PC-3 (cell line): ENCODE results near the gene TMEM250. TPM values are rescaled to one million over a fixed set of nuclear protein-coding genes. Genes with fewer than 3 reads are reported as not detected.

Source experiments
- ATAC-seq: fragments of 200-7000 bp; cut with Tn5 transposase; 2 replicates; pipeline ENCODE4 v1.9.1; 2020; ENCODE audit warnings: mild to moderate bottlenecking, moderate library complexity
- BruUV-seq: library from RNA; stranded (reverse); fragments of 400-500 nt; replicated peaks from 2 replicates; lab custom pipeline; 2021; lab: Mats Ljungman, UMichigan
- CTCF ChIA-PET: fragments of 300-600 bp; sonication (Branson Sonifier 250); formaldehyde crosslinking; loops from one replicate; lab custom pipeline; 2022; ENCODE audit warnings: antibody characterized with exemption; lab: Charles Lee
- POLR2A ChIA-PET: fragments of 300-600 bp; sonication (Branson Sonifier 250); formaldehyde crosslinking; loops from one replicate; lab custom pipeline; 2022; ENCODE audit warnings: antibody characterized with exemption; ENCODE audit not compliant: unreplicated experiment; lab: Charles Lee
- DNase-seq: peaks from one replicate; pipeline ENCODE4 v3.0.0-alpha.2; 2015
- H2AFZ ChIP-seq: fragments of 300-600 bp; sonication (generic); 2 replicates; pipeline ENCODE4 v1.6.0; 2016; ENCODE audit warnings: antibody characterized with exemption, low read length
- H3F3A ChIP-seq: fragments of 300-600 bp; sonication (generic); one replicate; pipeline ENCODE4 v1.6.0; 2017; ENCODE audit warnings: antibody characterized with exemption, low read length, control low read depth, mild to moderate bottlenecking; ENCODE audit not compliant: unreplicated experiment
- H3K27ac ChIP-seq: fragments of 300-600 bp; sonication (generic); 2 replicates; pipeline ENCODE4 v1.5.1; 2016; ENCODE audit warnings: mild to moderate bottlenecking, low read length
- H3K27me3 ChIP-seq: fragments of 300-600 bp; sonication (generic); 2 replicates; pipeline ENCODE4 v1.6.1; 2016; ENCODE audit warnings: low read length, mixed read lengths
- H3K36me3 ChIP-seq: fragments of 300-600 bp; sonication (generic); 2 replicates; pipeline ENCODE4 v1.6.1; 2016; ENCODE audit warnings: low read depth, mixed run types, low read length, mixed read lengths
- H3K4me1 ChIP-seq: fragments of 300-600 bp; sonication (generic); 2 replicates; pipeline ENCODE4 v1.5.1; 2016; ENCODE audit warnings: low read length; ENCODE audit not compliant: insufficient read depth
- H3K4me2 ChIP-seq: fragments of 300-600 bp; sonication (generic); 2 replicates; pipeline ENCODE4 v1.6.0; 2016; ENCODE audit warnings: low read length
- H3K4me3 ChIP-seq: fragments of 300-600 bp; sonication (generic); 2 replicates; pipeline ENCODE4 v1.5.1; 2016; ENCODE audit warnings: mild to moderate bottlenecking, low read length, mixed read lengths
- H3K79me2 ChIP-seq: fragments of 300-600 bp; sonication (generic); 2 replicates; pipeline ENCODE4 v1.6.1; 2017; ENCODE audit warnings: low read length, mixed read lengths
- H3K9ac ChIP-seq: fragments of 300-600 bp; sonication (generic); 2 replicates; pipeline ENCODE4 v1.6.0; 2016; ENCODE audit warnings: mild to moderate bottlenecking, low read length
- H3K9me2 ChIP-seq: fragments of 300-600 bp; sonication (generic); replicated peaks from 2 replicates; pipeline ENCODE4 v1.6.1; 2016; ENCODE audit warnings: mixed run types, low read length, mixed read lengths
- H3K9me3 ChIP-seq: fragments of 300-600 bp; sonication (generic); 2 replicates; pipeline ENCODE4 v1.6.1; 2016; ENCODE audit warnings: low read length, mixed read lengths
- H4K20me1 ChIP-seq: fragments of 300-600 bp; sonication (generic); 2 replicates; pipeline ENCODE4 v1.6.1; 2016; ENCODE audit warnings: low read length, mixed read lengths
- CTCF ChIP-seq: fragments of 300-600 bp; sonication (generic); conservative IDR thresholded peaks from 2 replicates; pipeline ENCODE4 v1.5.1; 2017; ENCODE audit warnings: antibody characterized with exemption, low read depth, mild to moderate bottlenecking, low read length
- EZH2 ChIP-seq: fragments of 300-600 bp; sonication (generic); IDR thresholded peaks from one replicate; pipeline ENCODE4 v1.6.1; 2017; ENCODE audit warnings: antibody characterized with exemption, mild to moderate bottlenecking, low read length; ENCODE audit not compliant: unreplicated experiment
- EZH2phosphoT487 ChIP-seq: fragments of 300-600 bp; sonication (generic); IDR thresholded peaks from 2 replicates; pipeline ENCODE4 v1.6.1; 2018; ENCODE audit warnings: mild to moderate bottlenecking, antibody characterized with exemption, low read length, borderline replicate concordance
- intact Hi-C: fragments of 100-400 bp; cut with micrococcal nuclease; formaldehyde crosslinking; loops from 2 replicates; pipeline ENCODE4 v1.9.0; 2023
- total RNA-seq: library from RNA; depleted of rRNA; stranded (reverse); fragments of >200 nt; gene quantifications from 2 replicates; pipeline ENCODE4 v1.2.3, GENCODE V29; 2014

TMEM250 gene
- total RNA-seq, 1 experiment from 2014 or later, result 64.7 TPM

- Histone ChIP-seq H4K20me1 (no peaks in the 10 kb centered on the region), H3K4me1 (peaks cover 7% of the 10 kb centered on the region; the same call in 1 of the 2 replicates), H3K36me3 (no peaks in the 10 kb centered on the region), H3K4me3 (no peak overlapping the region), H3K9me3 (no peaks in the 10 kb centered on the region), H3K9ac (no peak overlapping the region), H2AFZ (no peak overlapping the region), H3K9me2 (no peaks in the 10 kb centered on the region), H3K27ac (no peak overlapping the region), H3K79me2 (peaks cover 21% of the 10 kb centered on the region), H3K4me2 (no peak overlapping the region), H3F3A (no peaks in the 10 kb centered on the region), H3K27me3 (no peaks in the 10 kb centered on the region)
- BruUV-seq, result no TSS peak
- intact Hi-C loops, result no loop called here
- ATAC-seq, result no peak
- CTCF ChIA-PET, result no interaction called here
- TF ChIP-seq CTCF (no peak), EZH2 (no peak), EZH2phosphoT487 (no peak)
- POLR2A ChIA-PET, result interaction anchor here (0.6 kb wide), 1 partner anchor 249 kb away, joined by 4 read pairs; no protein-coding TSS in a partner anchor
- DNase-seq, result no peak
These were observed 2.9 kb downstream of the TMEM250 start for GRCh38 chr9:136115641-136116359.

- TF ChIP-seq EZH2phosphoT487 (no peak), CTCF (no peak), EZH2 (no peak)
- ATAC-seq (no peak), DNase-seq (no peak)
- intact Hi-C loops, result no loop called here
- H3K4me1 ChIP-seq, result peaks cover 12% of the 10 kb centered on the region
- ChIA-PET CTCF (no interaction called here), POLR2A (no interaction called here)
- no peak overlapping the region for H3K4me2 ChIP-seq
- no peaks in the 10 kb centered on the region for H3K9me2 ChIP-seq
- no peaks in the 10 kb centered on the region for H4K20me1 ChIP-seq
- no peak overlapping the region for H3K9ac ChIP-seq
- H3K79me2 ChIP-seq, result peaks cover 21% of the 10 kb centered on the region
- no peak overlapping the region for H3K27ac ChIP-seq
- H3K27me3 ChIP-seq, result no peaks in the 10 kb centered on the region
- H2AFZ ChIP-seq, result no peak overlapping the region
- H3K9me3 ChIP-seq, result no peaks in the 10 kb centered on the region
- no peak overlapping the region for H3K4me3 ChIP-seq
- no TSS peak for BruUV-seq
- no peaks in the 10 kb centered on the region for H3K36me3 ChIP-seq
- H3F3A ChIP-seq, result no peaks in the 10 kb centered on the region
These were observed 3.5 kb downstream of the TMEM250 start for GRCh38 chr9:136115206-136115605.

- Histone ChIP-seq H3K4me2 (no peak overlapping the region), H3K36me3 (no peaks in the 10 kb centered on the region), H2AFZ (no peak overlapping the region), H3K27me3 (no peaks in the 10 kb centered on the region), H3K9me3 (no peaks in the 10 kb centered on the region), H4K20me1 (no peaks in the 10 kb centered on the region), H3K4me1 (peaks cover 17% of the 10 kb centered on the region), H3K9ac (no peak overlapping the region), H3K27ac (no peak overlapping the region), H3K79me2 (peaks cover 19% of the 10 kb centered on the region), H3K9me2 (no peaks in the 10 kb centered on the region), H3K4me3 (no peak overlapping the region), H3F3A (no peaks in the 10 kb centered on the region)
- ATAC-seq (no peak), DNase-seq (no peak)
- POLR2A ChIA-PET, result no interaction called here
- TSS peak; percentile 28 for BruUV-seq
- TF ChIP-seq EZH2, result no peak
- TF ChIP-seq CTCF, result no peak
- no peak for TF ChIP-seq EZH2phosphoT487
- CTCF ChIA-PET, result no interaction called here
- intact Hi-C loops, result no loop called here
These were observed 4.1 kb downstream of the TMEM250 start for GRCh38 chr9:136114610-136115009.
